Activated T-cell treated with anti-CD3 and anti-CD28 coated beads, Interleukin-2, amount 50 U/mL, for 4 hours (primary cell): ENCODE measurements around the gene SLC24A3. TPM values are rescaled to one million over a fixed set of nuclear protein-coding genes. Genes with fewer than 3 reads are reported as not detected.

ENCODE experiments used
- ATAC-seq, 2 donors: fragments of 200-7000 bp; cut with Tn5 transposase; one replicate each; pipeline ENCODE4 v1.10.0; 2021
- DNase-seq: peaks from one replicate; pipeline ENCODE4 v3.0.0-alpha.2; 2020
- H3K27me3 Mint-ChIP-seq: one replicate; pipeline ENCODE4 v1.8.0; 2021; ENCODE audit warnings: low read depth, mixed read lengths
- H3K36me3 Mint-ChIP-seq: one replicate; pipeline ENCODE4 v1.8.0; 2022; ENCODE audit warnings: mixed read lengths; ENCODE audit not compliant: insufficient read depth
- H3K4me1 Mint-ChIP-seq: one replicate; pipeline ENCODE4 v1.8.0; 2021; ENCODE audit warnings: low read depth, mixed read lengths
- H3K4me3 Mint-ChIP-seq: one replicate; pipeline ENCODE4 v1.8.0; 2021; ENCODE audit warnings: mild to moderate bottlenecking, moderate library complexity, mixed read lengths
- H3K9me3 Mint-ChIP-seq: one replicate; pipeline ENCODE4 v1.8.0; 2021; ENCODE audit warnings: mixed read lengths
- total RNA-seq, 3 donors: library from RNA; stranded (reverse); gene quantifications; one replicate each; pipeline ENCODE4 v1.2.1, GENCODE V29; 2021

The SLC24A3 gene
- total RNA-seq, 3 donors from 2014 or later = 0.05 to 0.10 TPM; not detected in 1

GRCh38 chr20:19348582-19348981 lies 136.1 kb downstream of the SLC24A3 start:
- Mint-ChIP-seq H3K27me3 (peaks cover 2% of the 10 kb centered on the region), H3K36me3 (no peaks in the 10 kb centered on the region), H3K9me3 (no peaks in the 10 kb centered on the region), H3K4me3 (no peak overlapping the region), H3K4me1 (no peaks in the 10 kb centered on the region)
- ATAC-seq (no peak), DNase-seq (no peak)

GRCh38 chr20:19349879-19350278 lies 137.4 kb downstream of the SLC24A3 start:
- ATAC-seq = no peak
- no peak for DNase-seq
- Mint-ChIP-seq H3K9me3 (no peaks in the 10 kb centered on the region), H3K27me3 (peaks cover 2% of the 10 kb centered on the region), H3K4me1 (no peaks in the 10 kb centered on the region), H3K36me3 (no peaks in the 10 kb centered on the region), H3K4me3 (no peak overlapping the region)

- Mint-ChIP-seq H3K36me3 (no peaks in the 10 kb centered on the region), H3K9me3 (no peaks in the 10 kb centered on the region)
- no peak for ATAC-seq
These were observed 139.1 kb downstream of the SLC24A3 start for GRCh38 chr20:19351542-19351941.

GRCh38 chr20:19354950-19355349 lies 142.5 kb downstream of the SLC24A3 start:
- Mint-ChIP-seq H3K27me3 (peaks cover 4% of the 10 kb centered on the region), H3K4me1 (no peaks in the 10 kb centered on the region), H3K36me3 (no peaks in the 10 kb centered on the region), H3K9me3 (no peaks in the 10 kb centered on the region), H3K4me3 (no peak overlapping the region)
- ATAC-seq (no peak), DNase-seq (no peak)

More at GRCh38 chr20:19351542-19351941, 139.1 kb downstream of the SLC24A3 start:
- no peak for DNase-seq
- H3K4me3 Mint-ChIP-seq = no peak overlapping the region
- H3K4me1 Mint-ChIP-seq = no peaks in the 10 kb centered on the region
- H3K27me3 Mint-ChIP-seq = peaks cover 2% of the 10 kb centered on the region

GRCh38 chr20:19361790-19362189 lies 149.3 kb downstream of the SLC24A3 start:
- no peaks in the 10 kb centered on the region for H3K36me3 Mint-ChIP-seq
- DNase-seq (no peak), ATAC-seq (no peak)
- H3K4me1 Mint-ChIP-seq = no peaks in the 10 kb centered on the region
- no peak overlapping the region for H3K4me3 Mint-ChIP-seq
- no peaks in the 10 kb centered on the region for H3K9me3 Mint-ChIP-seq
- H3K27me3 Mint-ChIP-seq = peaks cover 2% of the 10 kb centered on the region

GRCh38 chr20:19363476-19363875 lies 151.0 kb downstream of the SLC24A3 start:
- H3K4me1 Mint-ChIP-seq = no peaks in the 10 kb centered on the region
- H3K9me3 Mint-ChIP-seq = no peaks in the 10 kb centered on the region
- peaks cover 2% of the 10 kb centered on the region for H3K27me3 Mint-ChIP-seq
- ATAC-seq (no peak), DNase-seq (no peak)
- no peak overlapping the region for H3K4me3 Mint-ChIP-seq
- H3K36me3 Mint-ChIP-seq = no peaks in the 10 kb centered on the region

GRCh38 chr20:19367591-19367990 lies 155.1 kb downstream of the SLC24A3 start:
- H3K36me3 Mint-ChIP-seq = no peaks in the 10 kb centered on the region
- ATAC-seq = no peak

GRCh38 chr20:19368351-19368750 lies 155.9 kb downstream of the SLC24A3 start:
- no peaks in the 10 kb centered on the region for H3K27me3 Mint-ChIP-seq
- H3K9me3 Mint-ChIP-seq = no peaks in the 10 kb centered on the region
- H3K4me3 Mint-ChIP-seq = no peak overlapping the region
- DNase-seq (no peak), ATAC-seq (no peak)
- no peaks in the 10 kb centered on the region for H3K4me1 Mint-ChIP-seq
- no peaks in the 10 kb centered on the region for H3K36me3 Mint-ChIP-seq

More at GRCh38 chr20:19367591-19367990, 155.1 kb downstream of the SLC24A3 start:
- H3K27me3 Mint-ChIP-seq = no peaks in the 10 kb centered on the region
- H3K9me3 Mint-ChIP-seq = no peaks in the 10 kb centered on the region
- H3K4me1 Mint-ChIP-seq = no peaks in the 10 kb centered on the region
- no peak overlapping the region for H3K4me3 Mint-ChIP-seq
- DNase-seq = no peak

GRCh38 chr20:19370076-19371075 lies 157.9 kb downstream of the SLC24A3 start:
- Mint-ChIP-seq H3K4me3 (no peak overlapping the region), H3K36me3 (no peaks in the 10 kb centered on the region), H3K9me3 (no peaks in the 10 kb centered on the region), H3K27me3 (no peaks in the 10 kb centered on the region), H3K4me1 (no peaks in the 10 kb centered on the region)
- ATAC-seq (no peak), DNase-seq (no peak)

GRCh38 chr20:19371112-19371511 lies 158.7 kb downstream of the SLC24A3 start:
- ATAC-seq (no peak), DNase-seq (no peak)
- no peaks in the 10 kb centered on the region for H3K36me3 Mint-ChIP-seq
- no peaks in the 10 kb centered on the region for H3K4me1 Mint-ChIP-seq
- no peaks in the 10 kb centered on the region for H3K27me3 Mint-ChIP-seq
- H3K4me3 Mint-ChIP-seq = no peak overlapping the region
- no peaks in the 10 kb centered on the region for H3K9me3 Mint-ChIP-seq

GRCh38 chr20:19374216-19374615 lies 161.8 kb downstream of the SLC24A3 start:
- Mint-ChIP-seq H3K9me3 (no peaks in the 10 kb centered on the region), H3K36me3 (no peaks in the 10 kb centered on the region), H3K27me3 (peaks cover 2% of the 10 kb centered on the region), H3K4me1 (no peaks in the 10 kb centered on the region), H3K4me3 (no peak overlapping the region)
- ATAC-seq (no peak), DNase-seq (no peak)

- H3K27me3 Mint-ChIP-seq = peaks cover 2% of the 10 kb centered on the region
- no peak for ATAC-seq
These were observed 163.0 kb downstream of the SLC24A3 start for GRCh38 chr20:19375395-19375794.

GRCh38 chr20:19375801-19376200 lies 163.4 kb downstream of the SLC24A3 start:
- Mint-ChIP-seq H3K9me3 (no peaks in the 10 kb centered on the region), H3K4me3 (no peak overlapping the region), H3K4me1 (no peaks in the 10 kb centered on the region), H3K27me3 (peaks cover 2% of the 10 kb centered on the region), H3K36me3 (no peaks in the 10 kb centered on the region)
- ATAC-seq (no peak), DNase-seq (no peak)

More at GRCh38 chr20:19375395-19375794, 163.0 kb downstream of the SLC24A3 start:
- Mint-ChIP-seq H3K9me3 (no peaks in the 10 kb centered on the region), H3K4me1 (no peaks in the 10 kb centered on the region), H3K36me3 (no peaks in the 10 kb centered on the region), H3K4me3 (no peak overlapping the region)
- no peak for DNase-seq

GRCh38 chr20:19376451-19377229 lies 164.2 kb downstream of the SLC24A3 start:
- Mint-ChIP-seq H3K36me3 (no peaks in the 10 kb centered on the region), H3K4me3 (no peak overlapping the region), H3K9me3 (no peaks in the 10 kb centered on the region), H3K4me1 (no peaks in the 10 kb centered on the region), H3K27me3 (peaks cover 2% of the 10 kb centered on the region)
- DNase-seq = no peak
- no peak for ATAC-seq
